Measurements from ENCODE around the gene PSMD14.

DNA sequence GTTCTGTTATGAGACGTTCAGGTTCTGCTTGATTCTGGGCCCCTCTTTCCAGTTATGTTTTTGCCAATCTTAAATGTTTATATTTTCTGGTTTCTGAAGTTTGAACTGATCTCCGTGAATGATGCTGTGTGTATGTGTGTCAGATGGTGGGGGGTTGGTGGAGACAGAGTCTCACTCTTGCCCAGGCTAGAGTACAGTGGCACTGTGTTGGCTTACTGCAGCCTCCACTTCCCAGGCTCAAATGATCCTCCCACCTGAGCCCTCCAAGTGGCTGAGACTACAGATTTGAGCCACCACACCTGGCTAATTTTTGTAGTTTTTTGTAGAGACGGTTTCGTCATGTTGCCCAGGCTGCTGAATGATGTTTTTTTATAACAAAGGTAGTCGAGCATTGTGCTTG lies 45.9 kb downstream of the PSMD14 start:
- TF ChIP-seq, protein P1, sequence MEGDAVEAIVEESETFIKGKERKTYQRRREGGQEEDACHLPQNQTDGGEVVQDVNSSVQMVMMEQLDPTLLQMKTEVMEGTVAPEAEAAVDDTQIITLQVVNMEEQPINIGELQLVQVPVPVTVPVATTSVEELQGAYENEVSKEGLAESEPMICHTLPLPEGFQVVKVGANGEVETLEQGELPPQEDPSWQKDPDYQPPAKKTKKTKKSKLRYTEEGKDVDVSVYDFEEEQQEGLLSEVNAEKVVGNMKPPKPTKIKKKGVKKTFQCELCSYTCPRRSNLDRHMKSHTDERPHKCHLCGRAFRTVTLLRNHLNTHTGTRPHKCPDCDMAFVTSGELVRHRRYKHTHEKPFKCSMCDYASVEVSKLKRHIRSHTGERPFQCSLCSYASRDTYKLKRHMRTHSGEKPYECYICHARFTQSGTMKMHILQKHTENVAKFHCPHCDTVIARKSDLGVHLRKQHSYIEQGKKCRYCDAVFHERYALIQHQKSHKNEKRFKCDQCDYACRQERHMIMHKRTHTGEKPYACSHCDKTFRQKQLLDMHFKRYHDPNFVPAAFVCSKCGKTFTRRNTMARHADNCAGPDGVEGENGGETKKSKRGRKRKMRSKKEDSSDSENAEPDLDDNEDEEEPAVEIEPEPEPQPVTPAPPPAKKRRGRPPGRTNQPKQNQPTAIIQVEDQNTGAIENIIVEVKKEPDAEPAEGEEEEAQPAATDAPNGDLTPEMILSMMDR (conservative IDR thresholded peaks at IDR 0.05; ENCODE audit: low read length): no peak
- TF ChIP-seq EZH2phosphoT487 (IDR thresholded peaks at IDR 0.05; ENCODE audit: borderline replicate concordance, low read depth, low read length): no peak
